GM21447 (cell line): ENCODE measurements around the gene STK32A.
"Not testable (repeated sequence)": the region's sequence is repeated elsewhere in the genome, so short reads cannot be mapped to it uniquely, and the experiment has no call there.

ENCODE experiments used
- ATAC-seq: cut with Tn5 transposase; IDR thresholded peaks from one replicate; pipeline ENCODE4 v1.9.1; 2021; ENCODE audit not compliant: unreplicated experiment

STK32A gene

GRCh38 chr5:147341345-147341744 is 106.5 kb downstream of the STK32A start:
- ATAC-seq, result no peak

- ATAC-seq, result no peak
Measured at GRCh38 chr5:147344861-147345260, 110.0 kb downstream of the STK32A start.

GRCh38 chr5:147346006-147346561 is 111.3 kb downstream of the STK32A start:
- ATAC-seq, result no peak

GRCh38 chr5:147348046-147348445 is 113.2 kb downstream of the STK32A start:
- no peak for ATAC-seq

GRCh38 chr5:147348451-147348850 is 113.6 kb downstream of the STK32A start:
- ATAC-seq, result no peak

- ATAC-seq, result no peak
Measured at GRCh38 chr5:147349241-147349640, 114.4 kb downstream of the STK32A start.

- ATAC-seq, result no peak
Measured at GRCh38 chr5:147359101-147359500, 124.3 kb downstream of the STK32A start.

GRCh38 chr5:147359581-147359980 is 124.8 kb downstream of the STK32A start:
- no peak for ATAC-seq

- ATAC-seq, result no peak
Measured at GRCh38 chr5:147360816-147361215, 126.0 kb downstream of the STK32A start.

- no peak for ATAC-seq
Measured at GRCh38 chr5:147361441-147362175, 126.8 kb downstream of the STK32A start.

- not testable (repeated sequence) for ATAC-seq
Measured at GRCh38 chr5:147367381-147367780, 132.6 kb downstream of the STK32A start.

GRCh38 chr5:147369742-147370374 is 135.0 kb downstream of the STK32A start:
- no peak for ATAC-seq

GRCh38 chr5:147371290-147371689 is 136.5 kb downstream of the STK32A start:
- no peak for ATAC-seq

- no peak for ATAC-seq
Measured at GRCh38 chr5:147372191-147372590, 137.4 kb downstream of the STK32A start.

- no peak for ATAC-seq
Measured at GRCh38 chr5:147373328-147373727, 138.5 kb downstream of the STK32A start.

- no peak for ATAC-seq
Measured at GRCh38 chr5:147375151-147375550, 140.3 kb downstream of the STK32A start.

GRCh38 chr5:147377682-147378081 is 142.9 kb downstream of the STK32A start:
- no peak for ATAC-seq

GRCh38 chr5:147381555-147381954 is 146.7 kb downstream of the STK32A start:
- no peak for ATAC-seq

GRCh38 chr5:147382776-147383175 is 147.9 kb downstream of the STK32A start:
- no peak for ATAC-seq

GRCh38 chr5:147384346-147385193 is 149.7 kb downstream of the STK32A start:
- ATAC-seq, result no peak

- ATAC-seq, result no peak
Measured at GRCh38 chr5:147387109-147387508, 152.3 kb downstream of the STK32A start.
